Testis (tissue), 2 donors: Measurements from ENCODE around the gene ATP13A3.

ENCODE experiments used
- POLR2A ChIP-seq: fragments of 450-650 bp; IDR thresholded peaks from one replicate; pipeline ENCODE4 v1.6.1; 2017; ENCODE audit warnings: antibody characterized with exemption, mild to moderate bottlenecking, moderate library complexity
- TF ChIP-seq, protein P1 (sequence below), 3 experiments: fragments of 450-650 bp in 2 of 3; fragments of 200-600 bp in 1 of 3; sonication (generic) in 1 of 3; IDR thresholded peaks; one replicate each; pipeline ENCODE4 v1.5.1; 2016 to 2019; ENCODE audit warnings: antibody characterized with exemption in 3 of 3, mild to moderate bottlenecking in 2 of 3, moderate library complexity in 1 of 3

- TF ChIP-seq, protein P1, sequence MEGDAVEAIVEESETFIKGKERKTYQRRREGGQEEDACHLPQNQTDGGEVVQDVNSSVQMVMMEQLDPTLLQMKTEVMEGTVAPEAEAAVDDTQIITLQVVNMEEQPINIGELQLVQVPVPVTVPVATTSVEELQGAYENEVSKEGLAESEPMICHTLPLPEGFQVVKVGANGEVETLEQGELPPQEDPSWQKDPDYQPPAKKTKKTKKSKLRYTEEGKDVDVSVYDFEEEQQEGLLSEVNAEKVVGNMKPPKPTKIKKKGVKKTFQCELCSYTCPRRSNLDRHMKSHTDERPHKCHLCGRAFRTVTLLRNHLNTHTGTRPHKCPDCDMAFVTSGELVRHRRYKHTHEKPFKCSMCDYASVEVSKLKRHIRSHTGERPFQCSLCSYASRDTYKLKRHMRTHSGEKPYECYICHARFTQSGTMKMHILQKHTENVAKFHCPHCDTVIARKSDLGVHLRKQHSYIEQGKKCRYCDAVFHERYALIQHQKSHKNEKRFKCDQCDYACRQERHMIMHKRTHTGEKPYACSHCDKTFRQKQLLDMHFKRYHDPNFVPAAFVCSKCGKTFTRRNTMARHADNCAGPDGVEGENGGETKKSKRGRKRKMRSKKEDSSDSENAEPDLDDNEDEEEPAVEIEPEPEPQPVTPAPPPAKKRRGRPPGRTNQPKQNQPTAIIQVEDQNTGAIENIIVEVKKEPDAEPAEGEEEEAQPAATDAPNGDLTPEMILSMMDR (IDR thresholded peaks at IDR 0.05), result no peak
- no peak for TF ChIP-seq POLR2A
Observed at GRCh38 chr3:194418671-194419070, 68.1 kb downstream of the ATP13A3 start.
